Superior temporal gyrus (tissue), 1 donor: ENCODE measurements around the gene SIGLEC7.

Source experiments
- DNase-seq: peaks from one replicate; pipeline ENCODE4 v3.0.0-alpha.2; 2016; ENCODE audit errors: extremely low spot score

SIGLEC7 gene

GRCh38 chr19:51142119-51142518 is at the start of gene SIGLEC7:
Gene SIGLEC7, plus strand, starts transcription at chr19:51142301. Its CDS starts 69 bp downstream, at chr19:51142370.
- DNase-seq = no peak

- peak; percentile 10 for DNase-seq
These were observed 49.0 kb upstream of the SIGLEC7 start for GRCh38 chr19:51093101-51093500.

- no peak for DNase-seq
These were observed 48.4 kb upstream of the SIGLEC7 start for GRCh38 chr19:51093510-51094345.

- DNase-seq = peak; percentile 14
These were observed 47.3 kb upstream of the SIGLEC7 start for GRCh38 chr19:51094696-51095279.

- DNase-seq = peak; percentile 15
These were observed 45.5 kb upstream of the SIGLEC7 start for GRCh38 chr19:51096473-51097165.

GRCh38 chr19:51097166-51097738 is 44.8 kb upstream of the SIGLEC7 start:
- DNase-seq = peak; percentile 35

GRCh38 chr19:51097796-51098195 is 44.3 kb upstream of the SIGLEC7 start:
- no peak for DNase-seq

- no peak for DNase-seq
These were observed 43.6 kb upstream of the SIGLEC7 start for GRCh38 chr19:51098365-51099046.

- no peak for DNase-seq
These were observed 43.1 kb upstream of the SIGLEC7 start for GRCh38 chr19:51099047-51099382.

GRCh38 chr19:51100601-51101000 is 41.5 kb upstream of the SIGLEC7 start:
- DNase-seq = no peak

- no peak for DNase-seq
These were observed 40.8 kb upstream of the SIGLEC7 start for GRCh38 chr19:51101171-51101865.

GRCh38 chr19:51102991-51103390 is 39.1 kb upstream of the SIGLEC7 start:
- no peak for DNase-seq

GRCh38 chr19:51103926-51104341 is 38.2 kb upstream of the SIGLEC7 start:
- no peak for DNase-seq

- DNase-seq = no peak
These were observed 34.6 kb upstream of the SIGLEC7 start for GRCh38 chr19:51107406-51108065.

- DNase-seq = peak; percentile 100
These were observed 33.9 kb upstream of the SIGLEC7 start, which contains the start of gene CTU1 for GRCh38 chr19:51108066-51108804. Gene CTU1, minus strand, starts transcription at chr19:51108409. Its CDS starts 3,840 bp downstream, at chr19:51104569.

- no peak for DNase-seq
These were observed 33.3 kb upstream of the SIGLEC7 start for GRCh38 chr19:51108805-51109146.

- DNase-seq = no peak
These were observed 31.5 kb upstream of the SIGLEC7 start for GRCh38 chr19:51110666-51110971.

- no peak for DNase-seq
These were observed 30.5 kb upstream of the SIGLEC7 start for GRCh38 chr19:51111606-51112005.

- no peak for DNase-seq
These were observed 27.9 kb upstream of the SIGLEC7 start for GRCh38 chr19:51114087-51114729.
